Endothelial cell of umbilical vein (primary cell): ENCODE measurements around the gene CYP4F22. TPM values are rescaled to one million over a fixed set of nuclear protein-coding genes. Genes with fewer than 3 reads are reported as not detected.

Source experiments
- BruUV-seq: library from RNA; stranded (reverse); fragments of 400-500 nt; replicated peaks from 2 replicates; lab custom pipeline; 2021; lab: Mats Ljungman, UMichigan
- CTCF ChIA-PET: fragments of 300-600, 350-600 bp; sonication (Branson Sonifier 250); formaldehyde crosslinking; loops from one replicate; lab custom pipeline; 2021; ENCODE audit warnings: antibody characterized with exemption, inconsistent platforms; lab: Charles Lee
- POLR2A ChIA-PET: fragments of 300-600, 350-600 bp; sonication (Branson Sonifier 250); formaldehyde crosslinking; loops from one replicate; lab custom pipeline; 2021; ENCODE audit warnings: antibody characterized with exemption, inconsistent platforms; lab: Charles Lee
- DNase-seq: peaks from one replicate; pipeline ENCODE4 v3.0.0-alpha.2; 2011; ENCODE audit warnings: low read depth, low spot score
- FAIRE-seq: peaks from 2 replicates; lab custom pipeline; 2011; peaks lifted over from hg19 to GRCh38; lab: Jason Lieb, UNC
- H2AFZ ChIP-seq: 2 replicates; pipeline ENCODE4 v1.6.0; 2012; ENCODE audit warnings: low read depth, low read length, control low read depth, inconsistent platforms
- H3K27ac ChIP-seq: 2 replicates; pipeline ENCODE4 v1.5.1; 2011; ENCODE audit warnings: low read depth, mild to moderate bottlenecking, control low read depth, low read length, moderate library complexity; ENCODE audit not compliant: insufficient read depth
- H3K27me3 ChIP-seq, 2 experiments: 2 replicates each; pipeline versions ENCODE4 v1.6.0 to v1.6.1; 2011; ENCODE audit warnings: low read length in 2 of 2, mixed read lengths in 1 of 2; ENCODE audit not compliant: control insufficient read depth in 2 of 2, insufficient read depth in 2 of 2
- H3K36me3 ChIP-seq, 2 experiments: 2 replicates in 1 of 2; 3 replicates in 1 of 2; pipeline ENCODE4 v1.5.1; 2011; ENCODE audit warnings: low read length in 2 of 2, mild to moderate bottlenecking in 1 of 2, moderate library complexity in 1 of 2; ENCODE audit not compliant: control insufficient read depth in 2 of 2, insufficient read depth in 2 of 2; ENCODE audit errors: extremely low read depth in 1 of 2
- H3K4me1 ChIP-seq: 3 replicates; pipeline ENCODE4 v1.5.1; 2011; ENCODE audit warnings: mild to moderate bottlenecking, low read length; ENCODE audit not compliant: control insufficient read depth, insufficient read depth; ENCODE audit errors: extremely low read depth
- H3K4me2 ChIP-seq: 2 replicates; pipeline ENCODE4 v1.6.1; 2011; ENCODE audit warnings: low read length, control low read depth, mixed read lengths; ENCODE audit not compliant: insufficient read depth
- H3K4me3 ChIP-seq, 3 experiments: fragments of 200-600 bp in 1 of 3; sonication (generic), shearing (Covaris generic) in 1 of 3; replicated peaks in 1 of 3; 2 replicates each; pipeline ENCODE4 v1.5.1; 2011 to 2016; ENCODE audit warnings: control low read depth in 3 of 3, low read length in 3 of 3, mild to moderate bottlenecking in 2 of 3, inconsistent platforms in 1 of 3, low read depth in 1 of 3, moderate library complexity in 1 of 3; ENCODE audit not compliant: insufficient read depth in 1 of 3
- H3K79me2 ChIP-seq: 2 replicates; pipeline ENCODE4 v1.6.0; 2012; ENCODE audit warnings: low read length, inconsistent platforms; ENCODE audit not compliant: control insufficient read depth, insufficient read depth
- H3K9ac ChIP-seq: replicated peaks from 2 replicates; pipeline ENCODE3; 2011; ENCODE audit warnings: low read length, control low read depth; ENCODE audit not compliant: insufficient read depth; ENCODE audit errors: extremely low read depth
- H3K9me1 ChIP-seq: replicated peaks from 3 replicates; pipeline ENCODE4 v1.6.0; 2011; ENCODE audit warnings: mild to moderate bottlenecking, low read length; ENCODE audit not compliant: control insufficient read depth, insufficient read depth; ENCODE audit errors: extremely low read depth
- H3K9me3 ChIP-seq: replicated peaks from 2 replicates; pipeline ENCODE4 v1.5.1; 2012; ENCODE audit warnings: low read length, inconsistent platforms; ENCODE audit not compliant: control insufficient read depth, insufficient read depth
- H4K20me1 ChIP-seq: replicated peaks from 2 replicates; pipeline ENCODE3; 2011; ENCODE audit warnings: mild to moderate bottlenecking, low read length; ENCODE audit not compliant: control insufficient read depth, insufficient read depth; ENCODE audit errors: extremely low read depth
- CTCF ChIP-seq, 2 donors: IDR thresholded peaks; 1 replicate in 1 of 2; 2 replicates in 1 of 2; pipeline ENCODE4 v1.5.1; 2011; ENCODE audit warnings: low read length in 2 of 2, mild to moderate bottlenecking in 2 of 2, moderate library complexity in 2 of 2, control low read depth in 1 of 2, inconsistent platforms in 1 of 2, low read depth in 1 of 2; ENCODE audit not compliant: insufficient read depth in 1 of 2; ENCODE audit errors: extremely low read depth in 1 of 2
- EZH2 ChIP-seq: IDR thresholded peaks from 2 replicates; pipeline ENCODE4 v1.6.1; 2012; ENCODE audit warnings: borderline replicate concordance, low read depth, mild to moderate bottlenecking, moderate library complexity, low read length, inconsistent platforms; ENCODE audit not compliant: severe bottlenecking
- FOS ChIP-seq: IDR thresholded peaks from 2 replicates; pipeline ENCODE4 v1.6.1; 2011; ENCODE audit warnings: mild to moderate bottlenecking, low read length, moderate library complexity, borderline replicate concordance; ENCODE audit not compliant: insufficient read depth
- GATA2 ChIP-seq: IDR thresholded peaks from 2 replicates; pipeline ENCODE4 v1.7.0; 2011; ENCODE audit warnings: low read depth, mild to moderate bottlenecking, moderate library complexity, mixed read lengths, low read length; ENCODE audit not compliant: insufficient read length, insufficient read depth
- JUN ChIP-seq: IDR thresholded peaks from 2 replicates; pipeline ENCODE4 v1.6.1; 2011; ENCODE audit warnings: borderline replicate concordance, low read depth; ENCODE audit not compliant: insufficient read length, insufficient read depth
- MAX ChIP-seq: IDR thresholded peaks from 2 replicates; pipeline ENCODE4 v1.6.1; 2011; ENCODE audit not compliant: insufficient read depth, insufficient read length
- MYC ChIP-seq: IDR thresholded peaks from one replicate; pipeline ENCODE4 v1.6.1; 2011; ENCODE audit warnings: mild to moderate bottlenecking, low read depth, low read length
- POLR2A ChIP-seq: IDR thresholded peaks from 2 replicates; pipeline ENCODE4 v1.6.1; 2012; ENCODE audit warnings: low read depth, mild to moderate bottlenecking, control low read depth, low read length
- POLR2AphosphoS5 ChIP-seq: IDR thresholded peaks from 2 replicates; pipeline ENCODE4 v1.6.1; 2012; ENCODE audit warnings: low read depth, mild to moderate bottlenecking, control low read depth, low read length, moderate library complexity; ENCODE audit not compliant: insufficient read depth
- dilution Hi-C: fragments of 300-500 bp; cut with MboI; formaldehyde crosslinking; loops from one replicate; pipeline ENCODE4 v1.15.0; 2019; ENCODE audit warnings: low sequenced_read_pairs; ENCODE audit not compliant: extremely low pct_ligation_motif_present
- intact Hi-C: fragments of 100-400 bp; cut with micrococcal nuclease; formaldehyde crosslinking; loops from one replicate; pipeline ENCODE4 v1.10.0; 2022
- polyA plus RNA-seq, 4 experiments: library from polyadenylated mRNA; depleted of rRNA in 3 of 4; stranded (reverse) in 3 of 4; unstranded in 1 of 4; fragments of >200 nt; gene quantifications; 2 replicates each; pipeline versions ENCODE4 v1.2.1 to v1.2.3, GENCODE V29; 2011 to 2012; ENCODE audit warnings: missing spikeins in 1 of 4
- total RNA-seq: library from RNA; stranded (reverse); gene quantifications from 2 replicates; pipeline ENCODE4 v1.2.3, GENCODE V29; 2021

Gene CYP4F22
- total and polyA plus RNA-seq, 2 donors (not counting 3 experiments of a cell fraction or from before 2014, with no cell fraction given): not detected

- no peak for FAIRE-seq
Measured at GRCh38 chr19:15501596-15501995, 6.7 kb upstream of the CYP4F22 start.

More at GRCh38 chr19:15501596-15501995, 6.7 kb upstream of the CYP4F22 start:
- no peak overlapping the region for H3K4me3 ChIP-seq
- H3K27me3 ChIP-seq: no peaks in the 10 kb centered on the region
- no peak overlapping the region for H3K4me2 ChIP-seq
- no peaks in the 10 kb centered on the region for H3K79me2 ChIP-seq
- POLR2A ChIA-PET: no interaction called here
- no peaks in the 10 kb centered on the region for H3K4me1 ChIP-seq
- no TSS peak for BruUV-seq
- dilution Hi-C loops (no loop called here), intact Hi-C loops (no loop called here)
- no peak overlapping the region for H3K27ac ChIP-seq
- H3K36me3 ChIP-seq: no peaks in the 10 kb centered on the region
- H2AFZ ChIP-seq: no peak overlapping the region
- no peak for TF ChIP-seq EZH2
- no peak for TF ChIP-seq MYC
- TF ChIP-seq POLR2AphosphoS5: no peak
- TF ChIP-seq MAX: no peak
- TF ChIP-seq GATA2: no peak
- TF ChIP-seq POLR2A: no peak
- TF ChIP-seq FOS: no peak
- TF ChIP-seq CTCF (IDR thresholded peaks at IDR 0.05; ENCODE audit: extremely low read depth in 1 of 2, insufficient read depth in 1 of 2, low read depth in 1 of 2, low read length in 2 of 2): no peak
- TF ChIP-seq JUN: no peak
- H3K9ac ChIP-seq: no peak overlapping the region
- H3K9me3 ChIP-seq: no peaks in the 10 kb centered on the region
- H3K9me1 ChIP-seq: no peaks in the 10 kb centered on the region
- DNase-seq: no peak
- H4K20me1 ChIP-seq: no peaks in the 10 kb centered on the region
- CTCF ChIA-PET: no interaction called here
